Measurements from ENCODE around the gene PIM2. TPM values are rescaled to one million over a fixed set of nuclear protein-coding genes. Genes with fewer than 3 reads are reported as not detected.
A peak's percentile ranks its signal among the peaks of the same experiment; 100 is the strongest.

Gene PIM2
- total and polyA plus RNA-seq, 2 of the 13 experiments (the other 11 are each of a cell fraction or from before 2014, with no cell fraction given): 14.4 to 15.8 TPM

DNA sequence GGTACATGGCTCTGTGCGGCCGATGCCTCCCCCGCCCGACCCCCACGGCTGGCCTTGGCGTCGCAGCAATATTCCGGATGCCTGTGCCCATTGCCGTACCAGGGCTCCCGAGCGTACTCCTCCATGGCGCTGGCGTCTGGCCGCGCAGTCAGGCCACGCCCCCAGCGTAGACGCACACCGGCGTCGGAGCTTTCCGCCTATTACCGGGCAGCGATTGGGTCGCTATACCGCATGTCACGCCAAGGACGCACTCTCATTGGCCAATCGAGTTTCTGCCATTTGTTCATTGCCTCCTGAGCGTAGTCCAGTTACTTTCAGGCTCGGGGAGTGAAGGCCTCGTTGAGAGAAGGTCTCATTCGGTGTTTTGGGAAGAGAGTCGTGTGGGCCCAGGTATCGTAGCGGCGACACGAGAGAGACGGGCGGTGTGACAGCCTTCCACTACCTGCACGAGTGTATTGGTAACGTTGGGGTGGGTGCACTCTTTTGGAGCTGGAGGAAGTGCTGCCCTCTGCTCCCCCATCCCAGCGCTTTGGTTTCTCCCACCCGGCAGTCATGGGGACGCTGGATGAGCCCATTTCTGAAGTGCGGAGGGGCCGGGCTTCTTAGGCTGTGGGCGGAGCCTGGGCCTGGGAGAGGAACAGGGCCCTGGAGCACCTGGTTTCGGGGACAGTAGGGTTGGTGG, 21.1 kb downstream of the PIM2 start, which contains the start of the genes PQBP1 and TIMM17B (continued):
- TF ChIP-seq, protein P1, sequence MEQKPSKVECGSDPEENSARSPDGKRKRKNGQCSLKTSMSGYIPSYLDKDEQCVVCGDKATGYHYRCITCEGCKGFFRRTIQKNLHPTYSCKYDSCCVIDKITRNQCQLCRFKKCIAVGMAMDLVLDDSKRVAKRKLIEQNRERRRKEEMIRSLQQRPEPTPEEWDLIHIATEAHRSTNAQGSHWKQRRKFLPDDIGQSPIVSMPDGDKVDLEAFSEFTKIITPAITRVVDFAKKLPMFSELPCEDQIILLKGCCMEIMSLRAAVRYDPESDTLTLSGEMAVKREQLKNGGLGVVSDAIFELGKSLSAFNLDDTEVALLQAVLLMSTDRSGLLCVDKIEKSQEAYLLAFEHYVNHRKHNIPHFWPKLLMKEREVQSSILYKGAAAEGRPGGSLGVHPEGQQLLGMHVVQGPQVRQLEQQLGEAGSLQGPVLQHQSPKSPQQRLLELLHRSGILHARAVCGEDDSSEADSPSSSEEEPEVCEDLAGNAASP (CRISPR knock-in tag; IDR thresholded peaks at IDR 0.05; ENCODE audit: borderline replicate concordance): no peak
- peak; percentile 85 for TF ChIP-seq NFYB (CRISPR knock-in tag; IDR thresholded peaks at IDR 0.05)
- TF ChIP-seq, protein P2, sequence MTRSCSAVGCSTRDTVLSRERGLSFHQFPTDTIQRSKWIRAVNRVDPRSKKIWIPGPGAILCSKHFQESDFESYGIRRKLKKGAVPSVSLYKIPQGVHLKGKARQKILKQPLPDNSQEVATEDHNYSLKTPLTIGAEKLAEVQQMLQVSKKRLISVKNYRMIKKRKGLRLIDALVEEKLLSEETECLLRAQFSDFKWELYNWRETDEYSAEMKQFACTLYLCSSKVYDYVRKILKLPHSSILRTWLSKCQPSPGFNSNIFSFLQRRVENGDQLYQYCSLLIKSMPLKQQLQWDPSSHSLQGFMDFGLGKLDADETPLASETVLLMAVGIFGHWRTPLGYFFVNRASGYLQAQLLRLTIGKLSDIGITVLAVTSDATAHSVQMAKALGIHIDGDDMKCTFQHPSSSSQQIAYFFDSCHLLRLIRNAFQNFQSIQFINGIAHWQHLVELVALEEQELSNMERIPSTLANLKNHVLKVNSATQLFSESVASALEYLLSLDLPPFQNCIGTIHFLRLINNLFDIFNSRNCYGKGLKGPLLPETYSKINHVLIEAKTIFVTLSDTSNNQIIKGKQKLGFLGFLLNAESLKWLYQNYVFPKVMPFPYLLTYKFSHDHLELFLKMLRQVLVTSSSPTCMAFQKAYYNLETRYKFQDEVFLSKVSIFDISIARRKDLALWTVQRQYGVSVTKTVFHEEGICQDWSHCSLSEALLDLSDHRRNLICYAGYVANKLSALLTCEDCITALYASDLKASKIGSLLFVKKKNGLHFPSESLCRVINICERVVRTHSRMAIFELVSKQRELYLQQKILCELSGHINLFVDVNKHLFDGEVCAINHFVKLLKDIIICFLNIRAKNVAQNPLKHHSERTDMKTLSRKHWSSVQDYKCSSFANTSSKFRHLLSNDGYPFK (CRISPR knock-in tag; IDR thresholded peaks at IDR 0.05; ENCODE audit: borderline replicate concordance): peak; percentile 53; the same call in 1 of the 2 replicates

DNA sequence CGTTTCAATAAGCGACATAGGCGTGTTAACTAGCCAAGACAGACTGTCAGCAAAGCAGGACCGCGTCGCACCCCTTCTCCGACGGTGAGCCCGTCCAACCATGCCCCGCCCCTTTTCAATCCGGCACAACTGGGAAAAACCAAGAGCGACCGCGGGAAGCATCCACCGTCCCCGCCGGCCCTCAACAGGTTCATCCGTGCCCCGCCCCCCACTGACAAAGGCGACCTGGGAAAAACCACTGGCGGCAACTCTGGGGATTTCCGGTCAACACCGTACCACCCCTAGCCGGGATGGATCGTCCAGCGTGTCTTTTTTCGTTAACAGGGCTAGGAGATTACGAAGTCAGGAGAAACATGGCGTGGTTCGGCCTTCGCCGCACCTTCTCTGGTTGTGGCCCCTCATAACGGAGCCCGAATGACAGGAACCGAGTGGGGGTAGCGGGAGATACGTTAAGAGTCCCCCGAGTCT, 21.6 kb downstream of the PIM2 start:
- ChIA-PET POLR2A (interaction anchor here (0.7 to 3.1 kb wide), 15 partner anchors 10 to 294 kb away, joined by 3 to 42 read pairs (median 4); partner anchors contain the start of genes GRIPAP1, HDAC6, PCSK1N and PIM2), CTCF (ENCODE audit: low intra/inter-chr PET ratio, low total read pairs) (interaction anchor here (1.4 kb wide), 1 partner anchor 20 kb away, joined by 3 read pairs; no protein-coding TSS in a partner anchor)
- TSS peak; percentile 68 for BruUV-seq (replicated peaks)
- Histone ChIP-seq H3K36me3 (replicated peaks in 1 of 2; ENCODE audit: control insufficient read depth in 1 of 2, insufficient read depth in 2 of 2, low read length in 2 of 2) (peaks cover 6 to 12% of the 10 kb centered on the region in 2 experiments; a peak in 4 of 5 replicates), H4K20me1 (ENCODE audit: insufficient read depth, low read length) (no peaks in the 10 kb centered on the region; the same call in 1 of the 2 replicates), H3K4me3 (replicated peaks in 1 of 3; ENCODE audit: insufficient read depth in 1 of 3, low read depth in 2 of 3, low read length in 3 of 3) (peak overlapping the region; percentile 72 to 80 (median 75); a peak in 5 of 6 replicates), H3K9me3 (ENCODE audit: low read length) (no peaks in the 10 kb centered on the region), H3K27me3 (ENCODE audit: control insufficient read depth in 1 of 2, insufficient read depth in 2 of 2, low read length in 2 of 2) (no peaks in the 10 kb centered on the region), H2AFZ (ENCODE audit: low read length) (no peak overlapping the region), H3K27ac (ENCODE audit: extremely low read length, insufficient read depth, low read length) (peak overlapping the region; percentile 93), H3K4me1 (ENCODE audit: insufficient read depth, low read length) (peaks cover 35% of the 10 kb centered on the region), H3K4me2 (ENCODE audit: low read depth, low read length) (peak overlapping the region; percentile 81), H3K9ac (ENCODE audit: insufficient read depth, low read depth, low read length) (peak overlapping the region; percentile 94), H3K79me2 (ENCODE audit: insufficient read depth, low read length) (peaks cover 29% of the 10 kb centered on the region)
- 3% methylated on average over 6 of the region's 38 CpGs for WGBS (ENCODE audit: low lambda C conversion rate)
- DNase-seq (ENCODE audit: low spot score): peak; percentile 66
- peak; percentile 47 for FAIRE-seq
- ATAC-seq: peak; percentile 63
- intact Hi-C loops (cut with micrococcal nuclease; ENCODE audit: unreplicated experiment) (loop anchor here (2.0 kb wide), 1 partner anchor 20 kb away; no protein-coding TSS in a partner anchor), in situ Hi-C loops (cut with HindIII; ENCODE audit: extremely low pct_ligation_motif_present, low pct_unique_long_range_greater_than_20kb) (no loop called here)
- TF ChIP-seq ZBTB42 (CRISPR knock-in tag; IDR thresholded peaks at IDR 0.05) (no peak), ZNF367 (CRISPR knock-in tag; IDR thresholded peaks at IDR 0.05; ENCODE audit: borderline replicate concordance) (no peak), ZNF737 (CRISPR knock-in tag; IDR thresholded peaks at IDR 0.05; ENCODE audit: borderline replicate concordance) (no peak), TBX3 (IDR thresholded peaks at IDR 0.05; ENCODE audit: borderline replicate concordance) (no peak), EHMT2 (IDR thresholded peaks at IDR 0.05; ENCODE audit: borderline replicate concordance, low read depth, low read length) (no peak), CBFB (CRISPR knock-in tag; IDR thresholded peaks at IDR 0.05) (no peak)
- TF ChIP-seq, protein P3, sequence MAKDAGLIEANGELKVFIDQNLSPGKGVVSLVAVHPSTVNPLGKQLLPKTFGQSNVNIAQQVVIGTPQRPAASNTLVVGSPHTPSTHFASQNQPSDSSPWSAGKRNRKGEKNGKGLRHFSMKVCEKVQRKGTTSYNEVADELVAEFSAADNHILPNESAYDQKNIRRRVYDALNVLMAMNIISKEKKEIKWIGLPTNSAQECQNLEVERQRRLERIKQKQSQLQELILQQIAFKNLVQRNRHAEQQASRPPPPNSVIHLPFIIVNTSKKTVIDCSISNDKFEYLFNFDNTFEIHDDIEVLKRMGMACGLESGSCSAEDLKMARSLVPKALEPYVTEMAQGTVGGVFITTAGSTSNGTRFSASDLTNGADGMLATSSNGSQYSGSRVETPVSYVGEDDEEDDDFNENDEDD (CRISPR knock-in tag; IDR thresholded peaks at IDR 0.05; ENCODE audit: borderline replicate concordance): peak; percentile 7; the same call in 1 of the 2 replicates
- TF ChIP-seq, protein P4, sequence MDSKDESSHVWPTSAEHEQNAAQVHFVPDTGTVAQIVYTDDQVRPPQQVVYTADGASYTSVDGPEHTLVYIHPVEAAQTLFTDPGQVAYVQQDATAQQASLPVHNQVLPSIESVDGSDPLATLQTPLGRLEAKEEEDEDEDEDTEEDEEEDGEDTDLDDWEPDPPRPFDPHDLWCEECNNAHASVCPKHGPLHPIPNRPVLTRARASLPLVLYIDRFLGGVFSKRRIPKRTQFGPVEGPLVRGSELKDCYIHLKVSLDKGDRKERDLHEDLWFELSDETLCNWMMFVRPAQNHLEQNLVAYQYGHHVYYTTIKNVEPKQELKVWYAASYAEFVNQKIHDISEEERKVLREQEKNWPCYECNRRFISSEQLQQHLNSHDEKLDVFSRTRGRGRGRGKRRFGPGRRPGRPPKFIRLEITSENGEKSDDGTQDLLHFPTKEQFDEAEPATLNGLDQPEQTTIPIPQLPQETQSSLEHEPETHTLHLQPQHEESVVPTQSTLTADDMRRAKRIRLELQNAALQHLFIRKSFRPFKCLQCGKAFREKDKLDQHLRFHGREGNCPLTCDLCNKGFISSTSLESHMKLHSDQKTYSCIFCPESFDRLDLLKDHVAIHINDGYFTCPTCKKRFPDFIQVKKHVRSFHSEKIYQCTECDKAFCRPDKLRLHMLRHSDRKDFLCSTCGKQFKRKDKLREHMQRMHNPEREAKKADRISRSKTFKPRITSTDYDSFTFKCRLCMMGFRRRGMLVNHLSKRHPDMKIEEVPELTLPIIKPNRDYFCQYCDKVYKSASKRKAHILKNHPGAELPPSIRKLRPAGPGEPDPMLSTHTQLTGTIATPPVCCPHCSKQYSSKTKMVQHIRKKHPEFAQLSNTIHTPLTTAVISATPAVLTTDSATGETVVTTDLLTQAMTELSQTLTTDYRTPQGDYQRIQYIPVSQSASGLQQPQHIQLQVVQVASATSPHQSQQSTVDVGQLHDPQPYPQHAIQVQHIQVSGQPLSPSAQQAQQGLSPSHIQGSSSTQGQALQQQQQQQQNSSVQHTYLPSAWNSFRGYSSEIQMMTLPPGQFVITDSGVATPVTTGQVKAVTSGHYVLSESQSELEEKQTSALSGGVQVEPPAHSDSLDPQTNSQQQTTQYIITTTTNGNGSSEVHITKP (CRISPR knock-in tag; IDR thresholded peaks at IDR 0.05; ENCODE audit: low read depth): peak; percentile 98

All from HepG2 (cell line).